SU-DHL-6 (cell line): ENCODE measurements around the gene HOXB5.

ENCODE experiments used
- EZH2phosphoT487 ChIP-seq: fragments of 200-600 bp; sonication (generic), shearing (Covaris generic); conservative IDR thresholded peaks from 2 replicates; pipeline ENCODE4 v1.6.1; 2018; ENCODE audit warnings: mild to moderate bottlenecking, antibody characterized with exemption, low read length, moderate library complexity, mixed read lengths
- TF ChIP-seq, protein P1 (sequence below): fragments of 200-600 bp; sonication (generic); IDR thresholded peaks from one replicate; pipeline ENCODE4 v1.5.1; 2017; ENCODE audit warnings: antibody characterized with exemption, mild to moderate bottlenecking, low read length, moderate library complexity; ENCODE audit not compliant: insufficient read depth, poor library complexity, severe bottlenecking

DNA sequence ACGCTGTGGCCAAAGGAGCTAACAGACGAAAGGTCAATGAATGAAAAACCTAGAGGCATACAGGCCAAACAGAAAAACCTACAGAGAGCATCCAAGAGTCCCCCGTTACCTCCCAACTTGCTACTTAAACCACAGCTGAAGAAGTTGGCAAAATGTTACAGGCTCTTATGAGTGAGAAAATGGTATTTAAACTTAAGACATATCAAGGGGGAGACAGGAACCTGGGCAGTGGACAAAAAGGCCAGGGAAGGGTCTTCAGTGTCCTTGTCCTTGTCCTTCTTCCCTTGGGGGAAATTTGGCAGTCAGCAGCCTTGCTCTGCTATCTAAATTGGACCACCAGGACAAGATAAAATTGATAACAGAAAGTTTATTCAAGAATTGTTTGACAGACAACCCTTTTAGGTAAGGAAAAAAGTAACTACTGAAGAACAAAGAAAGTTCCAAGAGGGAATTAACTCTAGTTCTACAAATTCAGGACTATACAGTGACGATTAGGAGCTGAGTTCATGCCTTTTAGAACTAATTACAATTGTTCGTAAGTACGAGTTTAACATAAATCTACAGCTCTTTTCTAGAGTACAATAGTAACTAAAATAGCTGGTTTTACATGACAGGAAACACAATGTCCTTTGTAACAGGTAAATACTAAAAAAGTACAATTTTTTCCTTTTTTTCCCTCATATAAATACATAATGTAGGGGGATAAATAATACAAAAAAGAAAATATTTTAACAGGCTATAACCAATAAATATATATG is 44.9 kb downstream of the HOXB5 start:
- TF ChIP-seq, protein P1, sequence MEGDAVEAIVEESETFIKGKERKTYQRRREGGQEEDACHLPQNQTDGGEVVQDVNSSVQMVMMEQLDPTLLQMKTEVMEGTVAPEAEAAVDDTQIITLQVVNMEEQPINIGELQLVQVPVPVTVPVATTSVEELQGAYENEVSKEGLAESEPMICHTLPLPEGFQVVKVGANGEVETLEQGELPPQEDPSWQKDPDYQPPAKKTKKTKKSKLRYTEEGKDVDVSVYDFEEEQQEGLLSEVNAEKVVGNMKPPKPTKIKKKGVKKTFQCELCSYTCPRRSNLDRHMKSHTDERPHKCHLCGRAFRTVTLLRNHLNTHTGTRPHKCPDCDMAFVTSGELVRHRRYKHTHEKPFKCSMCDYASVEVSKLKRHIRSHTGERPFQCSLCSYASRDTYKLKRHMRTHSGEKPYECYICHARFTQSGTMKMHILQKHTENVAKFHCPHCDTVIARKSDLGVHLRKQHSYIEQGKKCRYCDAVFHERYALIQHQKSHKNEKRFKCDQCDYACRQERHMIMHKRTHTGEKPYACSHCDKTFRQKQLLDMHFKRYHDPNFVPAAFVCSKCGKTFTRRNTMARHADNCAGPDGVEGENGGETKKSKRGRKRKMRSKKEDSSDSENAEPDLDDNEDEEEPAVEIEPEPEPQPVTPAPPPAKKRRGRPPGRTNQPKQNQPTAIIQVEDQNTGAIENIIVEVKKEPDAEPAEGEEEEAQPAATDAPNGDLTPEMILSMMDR, result no peak
- no peak for TF ChIP-seq EZH2phosphoT487
